MM.1S (cell line): ENCODE measurements around the gene NIP7.

Experiments used
- EZH2phosphoT487 ChIP-seq: fragments of 300-600 bp; sonication (generic); IDR thresholded peaks from 2 replicates; pipeline ENCODE4 v1.6.1; 2018; ENCODE audit warnings: antibody characterized with exemption, low read length
- TF ChIP-seq, protein P1 (sequence below): fragments of 300-600 bp; sonication (generic); IDR thresholded peaks from 2 replicates; pipeline ENCODE4 v1.5.1; 2016; ENCODE audit warnings: antibody characterized with exemption, low read length, mixed read lengths

- TF ChIP-seq, protein P1, sequence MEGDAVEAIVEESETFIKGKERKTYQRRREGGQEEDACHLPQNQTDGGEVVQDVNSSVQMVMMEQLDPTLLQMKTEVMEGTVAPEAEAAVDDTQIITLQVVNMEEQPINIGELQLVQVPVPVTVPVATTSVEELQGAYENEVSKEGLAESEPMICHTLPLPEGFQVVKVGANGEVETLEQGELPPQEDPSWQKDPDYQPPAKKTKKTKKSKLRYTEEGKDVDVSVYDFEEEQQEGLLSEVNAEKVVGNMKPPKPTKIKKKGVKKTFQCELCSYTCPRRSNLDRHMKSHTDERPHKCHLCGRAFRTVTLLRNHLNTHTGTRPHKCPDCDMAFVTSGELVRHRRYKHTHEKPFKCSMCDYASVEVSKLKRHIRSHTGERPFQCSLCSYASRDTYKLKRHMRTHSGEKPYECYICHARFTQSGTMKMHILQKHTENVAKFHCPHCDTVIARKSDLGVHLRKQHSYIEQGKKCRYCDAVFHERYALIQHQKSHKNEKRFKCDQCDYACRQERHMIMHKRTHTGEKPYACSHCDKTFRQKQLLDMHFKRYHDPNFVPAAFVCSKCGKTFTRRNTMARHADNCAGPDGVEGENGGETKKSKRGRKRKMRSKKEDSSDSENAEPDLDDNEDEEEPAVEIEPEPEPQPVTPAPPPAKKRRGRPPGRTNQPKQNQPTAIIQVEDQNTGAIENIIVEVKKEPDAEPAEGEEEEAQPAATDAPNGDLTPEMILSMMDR: no peak
- no peak for TF ChIP-seq EZH2phosphoT487
Measured at GRCh38 chr16:69321080-69321479, 18.5 kb upstream of the NIP7 start.
